Measurements from ENCODE around the gene RSPH6A.

DNA sequence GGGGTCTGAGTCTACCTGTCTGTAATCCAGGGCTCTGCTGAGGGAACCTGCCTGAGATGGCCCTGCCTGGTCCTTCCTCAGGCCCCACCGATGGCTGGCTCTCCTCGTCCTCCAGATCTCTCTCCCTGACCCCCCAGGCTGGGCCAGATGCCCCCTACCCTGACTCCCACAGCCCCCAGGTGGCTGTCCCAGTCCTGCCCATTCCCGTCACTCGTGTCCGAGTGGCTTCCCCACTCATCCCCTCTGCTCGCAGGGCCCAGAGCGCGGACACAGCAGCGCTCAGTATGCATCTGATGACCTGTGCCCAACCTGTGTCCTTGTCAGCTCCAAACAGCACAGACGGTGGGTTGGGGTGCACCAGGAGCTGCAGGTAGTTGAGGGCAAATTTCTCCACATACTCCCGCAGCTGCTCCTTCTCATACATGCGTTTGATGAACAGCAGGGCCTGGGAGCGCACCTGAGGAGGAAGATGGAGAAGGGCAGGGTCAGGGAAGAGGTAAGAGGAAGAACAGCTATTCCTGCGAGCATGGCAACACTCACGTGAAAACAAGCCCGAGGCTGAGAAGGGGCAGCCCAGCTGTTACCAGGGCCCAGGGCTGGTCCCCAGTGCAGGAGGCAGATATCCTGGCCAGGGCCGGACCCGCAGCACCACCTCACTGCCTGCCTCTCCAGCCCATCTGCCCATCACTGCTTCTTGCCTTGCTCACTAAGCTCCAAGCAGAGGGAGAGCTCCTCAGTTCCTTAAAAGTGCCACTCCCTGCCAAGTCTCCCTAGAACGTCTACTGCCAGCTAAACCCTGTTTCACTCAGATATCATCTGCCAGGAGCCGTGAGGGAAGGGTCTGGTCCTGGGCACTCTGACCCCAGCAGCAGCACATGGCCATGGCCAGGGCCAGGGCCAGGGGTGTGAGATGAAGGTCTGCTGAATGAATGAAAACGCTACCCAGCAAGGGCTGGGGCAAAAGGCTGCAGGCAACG is 11.1 kb upstream of the RSPH6A start:
- TF ChIP-seq EZH2 (IDR thresholded peaks at IDR 0.05; ENCODE audit: borderline replicate concordance): no peak
- TF ChIP-seq, protein P1, sequence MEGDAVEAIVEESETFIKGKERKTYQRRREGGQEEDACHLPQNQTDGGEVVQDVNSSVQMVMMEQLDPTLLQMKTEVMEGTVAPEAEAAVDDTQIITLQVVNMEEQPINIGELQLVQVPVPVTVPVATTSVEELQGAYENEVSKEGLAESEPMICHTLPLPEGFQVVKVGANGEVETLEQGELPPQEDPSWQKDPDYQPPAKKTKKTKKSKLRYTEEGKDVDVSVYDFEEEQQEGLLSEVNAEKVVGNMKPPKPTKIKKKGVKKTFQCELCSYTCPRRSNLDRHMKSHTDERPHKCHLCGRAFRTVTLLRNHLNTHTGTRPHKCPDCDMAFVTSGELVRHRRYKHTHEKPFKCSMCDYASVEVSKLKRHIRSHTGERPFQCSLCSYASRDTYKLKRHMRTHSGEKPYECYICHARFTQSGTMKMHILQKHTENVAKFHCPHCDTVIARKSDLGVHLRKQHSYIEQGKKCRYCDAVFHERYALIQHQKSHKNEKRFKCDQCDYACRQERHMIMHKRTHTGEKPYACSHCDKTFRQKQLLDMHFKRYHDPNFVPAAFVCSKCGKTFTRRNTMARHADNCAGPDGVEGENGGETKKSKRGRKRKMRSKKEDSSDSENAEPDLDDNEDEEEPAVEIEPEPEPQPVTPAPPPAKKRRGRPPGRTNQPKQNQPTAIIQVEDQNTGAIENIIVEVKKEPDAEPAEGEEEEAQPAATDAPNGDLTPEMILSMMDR (IDR thresholded peaks at IDR 0.05; ENCODE audit: poor library complexity): no peak

Data from hepatocyte (in vitro differentiated cells).